HG02763 (cell line): Measurements from ENCODE around the gene MAP3K20.
A peak's percentile ranks its signal among the peaks of the same experiment; 100 is the strongest.

Experiments used
- ATAC-seq: cut with Tn5 transposase; IDR thresholded peaks from one replicate; pipeline ENCODE4 v1.9.1; 2021; ENCODE audit warnings: mild to moderate bottlenecking, moderate library complexity; ENCODE audit not compliant: unreplicated experiment

The MAP3K20 gene

GRCh38 chr2:173050684-173051083 lies 25.0 kb upstream of the MAP3K20 start:
- no peak for ATAC-seq

GRCh38 chr2:173051463-173052215 lies 24.0 kb upstream of the MAP3K20 start:
- no peak for ATAC-seq

DNA sequence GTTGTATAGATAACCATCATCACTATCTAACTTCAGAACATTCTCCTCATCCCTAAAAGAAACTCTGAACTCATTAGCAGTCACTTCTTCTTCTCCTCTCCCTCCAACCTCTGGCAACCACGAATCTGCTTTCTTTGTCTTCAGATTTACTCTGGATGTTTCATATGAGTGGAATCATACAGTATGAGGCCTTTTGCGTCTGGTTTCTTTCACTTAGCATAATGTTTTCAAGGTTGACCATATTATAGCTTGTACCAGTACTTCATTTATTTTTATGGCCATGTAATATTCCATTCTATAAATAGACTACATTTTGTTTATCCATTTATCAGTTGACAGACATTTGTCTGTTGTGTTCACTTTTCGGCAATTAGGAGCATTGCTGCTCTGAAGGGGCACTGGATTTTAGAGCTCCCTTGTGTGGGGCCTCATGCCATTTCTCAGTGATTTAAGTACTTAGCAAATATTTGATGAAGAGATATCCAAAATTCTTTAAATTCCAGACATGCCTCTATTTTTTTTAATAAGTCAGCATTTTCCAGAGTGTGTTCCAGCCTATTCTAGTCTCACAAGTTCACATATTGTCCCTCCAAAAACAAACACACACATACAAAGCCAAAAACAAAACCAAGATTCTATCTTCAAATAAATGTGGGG lies 22.5 kb upstream of the MAP3K20 start:
- no peak for ATAC-seq

GRCh38 chr2:173054466-173054865 lies 21.2 kb upstream of the MAP3K20 start:
- ATAC-seq = no peak

- no peak for ATAC-seq
Measured at GRCh38 chr2:173056705-173057364, 18.8 kb upstream of the MAP3K20 start.

GRCh38 chr2:173058097-173058496 lies 17.5 kb upstream of the MAP3K20 start:
- no peak for ATAC-seq

GRCh38 chr2:173058673-173059072 lies 17.0 kb upstream of the MAP3K20 start:
- no peak for ATAC-seq

DNA sequence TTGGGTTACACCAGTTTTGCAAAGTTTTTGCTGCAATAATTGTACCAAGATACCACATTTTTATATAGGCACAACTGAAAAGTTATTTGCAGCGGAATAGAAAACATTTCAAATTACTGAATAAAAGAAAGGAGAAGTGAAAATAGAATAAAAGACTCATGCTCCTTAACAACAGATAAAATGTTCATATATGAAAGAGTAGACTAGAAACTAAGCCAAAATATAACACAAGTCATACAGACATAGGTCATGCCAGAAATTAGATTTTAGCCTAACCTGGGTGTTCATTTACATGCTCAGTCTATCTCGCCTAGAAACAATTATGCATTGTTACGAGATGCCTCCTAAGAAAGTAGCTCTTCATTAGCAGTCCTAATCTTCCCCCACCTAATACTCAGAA lies 16.4 kb upstream of the MAP3K20 start:
- ATAC-seq = no peak

DNA sequence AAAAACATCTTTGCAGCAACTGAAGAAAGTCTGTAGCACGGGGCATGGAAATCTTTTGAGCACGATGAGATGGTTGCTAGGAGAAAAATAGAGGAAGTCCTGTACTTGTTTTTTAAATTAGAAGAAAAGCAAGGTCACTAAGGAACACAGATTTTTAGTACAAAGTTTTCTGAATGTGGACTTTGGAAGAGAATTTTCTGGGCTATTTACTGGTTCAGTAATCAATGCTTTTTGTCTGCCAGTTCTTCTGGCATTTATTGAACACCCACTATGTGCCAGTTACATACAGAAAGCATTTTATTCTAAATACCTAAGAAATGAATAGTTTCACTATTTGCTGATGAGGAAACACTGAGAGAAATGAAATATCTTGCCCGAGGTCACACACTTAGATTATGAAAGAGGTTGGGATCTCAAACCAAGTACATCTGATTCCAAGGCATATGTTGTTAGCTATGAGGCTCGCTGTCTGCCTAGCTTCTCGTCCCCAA lies 15.6 kb upstream of the MAP3K20 start:
- ATAC-seq = no peak

- no peak for ATAC-seq
Measured at GRCh38 chr2:173062801-173063200, 12.8 kb upstream of the MAP3K20 start.

GRCh38 chr2:173064151-173064805 lies 11.4 kb upstream of the MAP3K20 start:
- ATAC-seq = no peak

DNA sequence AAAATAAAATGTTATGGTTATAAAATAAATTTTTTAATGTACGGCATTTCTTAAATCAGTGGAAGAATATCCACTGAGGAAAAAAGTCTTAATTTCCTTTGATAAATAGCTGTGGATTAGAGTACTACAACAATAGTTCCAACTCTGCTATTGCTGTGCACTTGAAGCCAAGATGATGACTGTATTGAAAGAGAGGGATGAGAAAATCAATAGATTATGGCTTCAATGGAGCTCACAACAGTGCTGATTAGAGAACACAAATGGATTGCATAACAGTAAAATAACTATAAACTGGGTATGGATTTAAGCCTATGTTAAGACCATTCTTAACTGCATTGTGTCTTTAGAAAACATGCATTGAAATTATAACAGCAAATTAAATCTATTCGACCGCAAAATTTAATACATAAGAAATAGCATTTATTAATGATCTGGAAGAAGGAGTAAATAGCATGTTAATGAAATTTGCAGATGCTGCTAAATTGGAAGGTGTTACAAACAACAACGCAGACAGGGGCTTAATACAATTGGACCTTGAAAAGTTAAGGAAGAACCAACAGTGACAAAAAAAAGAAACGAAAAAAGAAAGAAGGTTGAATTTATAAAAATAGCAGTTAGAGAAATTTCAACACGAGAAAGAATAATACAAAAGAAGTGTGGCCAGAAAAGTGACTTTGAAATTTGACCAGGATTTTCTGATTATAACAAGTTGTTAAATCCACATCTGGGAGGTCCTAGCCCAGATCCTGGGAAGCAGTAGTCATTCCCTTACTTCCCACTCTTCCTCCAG lies 8.6 kb upstream of the MAP3K20 start:
- no peak for ATAC-seq

DNA sequence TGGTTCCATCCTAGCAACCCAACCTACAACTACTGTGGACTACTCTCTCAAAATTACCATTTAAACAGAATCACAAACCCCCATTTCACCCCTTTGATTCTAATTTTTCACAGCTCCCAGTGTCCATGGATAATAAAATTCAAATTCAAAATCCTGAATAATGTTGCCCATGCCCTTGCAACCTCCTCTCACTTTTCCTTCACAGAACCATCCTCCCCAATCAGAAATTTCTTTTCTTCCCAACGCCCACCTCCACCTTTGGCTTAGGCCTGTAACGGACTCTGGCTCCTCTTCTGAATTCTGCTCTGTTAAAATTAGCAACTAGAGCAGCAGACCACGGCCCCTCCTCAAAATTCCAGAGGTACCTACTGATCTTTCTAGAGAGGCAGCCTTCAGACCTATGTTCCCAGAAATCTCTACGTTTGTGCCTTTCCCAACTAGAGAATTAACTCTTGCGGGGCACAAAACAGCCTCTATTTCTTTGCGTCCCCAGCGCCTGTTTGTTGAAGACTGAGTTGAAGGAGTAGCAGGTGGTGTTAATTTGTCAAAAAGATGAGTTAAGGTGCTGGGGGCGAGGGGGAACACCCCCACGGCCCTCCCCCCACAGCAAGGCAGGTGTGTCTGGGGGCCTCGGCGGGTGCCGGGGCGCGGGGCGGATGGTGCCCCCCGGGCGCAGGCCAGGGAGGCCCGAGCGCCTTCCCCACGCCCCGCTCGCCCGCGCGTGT lies 428 bp upstream of the MAP3K20 start:
- no peak for ATAC-seq

GRCh38 chr2:173076581-173077345 lies 1.1 kb downstream of the MAP3K20 start:
- ATAC-seq = peak; percentile 23

- no peak for ATAC-seq
Measured at GRCh38 chr2:173077506-173078177, 2.0 kb downstream of the MAP3K20 start.

DNA sequence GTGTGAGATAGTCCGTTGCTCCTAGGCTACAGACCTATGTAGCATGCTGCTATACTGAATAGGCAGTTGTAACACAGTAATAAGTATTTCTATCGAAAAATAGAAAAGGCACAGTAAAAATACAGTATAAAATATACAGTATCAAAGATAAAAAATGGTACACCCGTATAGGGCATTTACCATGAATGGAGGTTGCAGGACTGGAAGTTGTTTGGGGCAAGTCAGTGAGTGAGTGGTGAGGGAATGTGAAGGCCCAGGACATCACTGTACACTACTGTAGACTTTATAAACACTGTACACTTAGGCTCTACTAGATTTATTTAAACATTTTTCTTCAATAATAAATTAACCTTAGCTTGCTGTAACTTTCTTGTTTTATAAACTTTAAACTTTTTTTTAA lies 3.5 kb downstream of the MAP3K20 start:
- ATAC-seq = no peak

DNA sequence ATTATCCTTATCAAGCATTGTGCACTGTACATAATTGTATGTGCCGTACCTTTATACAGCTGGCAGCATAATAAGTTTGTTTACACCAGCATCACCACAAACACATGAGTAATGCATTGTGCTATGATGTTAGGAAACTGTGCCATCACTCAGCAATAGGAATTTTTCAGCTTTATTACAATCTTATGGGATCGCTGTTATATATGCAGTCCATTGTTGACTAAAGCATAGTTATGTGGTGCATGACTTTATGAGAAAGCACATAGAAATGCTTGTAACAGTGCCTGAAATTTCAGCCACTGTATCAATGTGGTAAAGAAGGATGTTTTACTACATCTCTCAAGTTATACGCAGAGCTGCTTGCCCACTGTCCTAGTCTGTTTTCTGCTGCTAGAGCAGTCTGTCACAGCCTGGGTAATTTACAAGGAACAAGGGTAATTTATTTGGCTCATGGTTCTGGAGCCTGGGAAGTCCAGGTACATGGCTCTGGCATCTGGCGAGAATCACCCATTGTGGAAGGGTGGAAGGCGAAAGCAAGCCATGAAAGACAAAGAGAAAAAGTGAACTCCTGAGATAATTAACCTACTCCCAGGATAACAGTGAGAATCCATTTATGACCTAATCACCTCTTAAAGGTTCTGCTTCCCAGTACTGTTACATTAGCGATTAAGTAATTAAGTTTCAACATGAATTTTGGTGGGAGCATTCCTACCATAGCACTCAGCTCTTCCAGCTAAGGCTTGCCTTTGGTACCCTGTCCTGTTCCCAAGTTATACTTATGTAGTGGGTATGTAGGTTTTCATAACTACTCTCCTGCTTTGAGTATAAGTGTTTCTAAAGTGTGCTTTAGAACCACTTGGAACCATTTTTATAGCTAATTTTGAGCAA lies 4.6 kb downstream of the MAP3K20 start:
- no peak for ATAC-seq
